GM18498 (cell line): Measurements from ENCODE around the gene SOX21.
"Not testable (repeated sequence)": the region's sequence is repeated elsewhere in the genome, so short reads cannot be mapped to it uniquely, and the experiment has no call there.

Experiments used
- ATAC-seq: cut with Tn5 transposase; IDR thresholded peaks from one replicate; pipeline ENCODE4 v1.9.1; 2021; ENCODE audit warnings: mild to moderate bottlenecking, moderate library complexity; ENCODE audit not compliant: unreplicated experiment

The SOX21 gene

DNA sequence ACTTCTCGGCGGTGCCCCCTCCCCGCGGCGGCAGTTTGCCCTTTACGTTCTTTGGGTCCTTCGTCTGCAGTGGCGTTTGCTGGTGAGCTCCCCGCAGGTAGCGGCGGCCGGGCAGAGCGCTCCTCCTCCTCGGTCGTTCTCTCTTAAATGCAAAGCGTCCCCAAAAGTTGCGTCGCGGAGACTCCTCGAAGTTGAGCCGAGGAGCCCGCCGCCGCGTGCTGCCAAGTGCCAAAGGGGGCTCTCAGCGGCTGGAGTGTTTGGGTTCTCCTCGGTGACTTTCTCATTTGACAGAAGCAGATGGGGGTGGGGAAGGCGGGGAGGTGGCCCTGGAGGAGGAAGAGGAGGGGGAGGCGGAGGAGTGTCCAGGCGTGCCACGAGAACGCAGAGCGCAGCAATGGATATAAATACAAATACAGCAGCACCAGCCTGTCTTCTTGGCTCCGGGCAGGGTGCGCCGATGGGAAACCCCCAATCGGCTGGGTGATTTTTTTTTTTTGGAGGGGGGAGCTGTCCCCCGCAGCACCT lies at the start of gene SOX21:
TSS of gene SOX21 (minus strand) at position 259 of the 525 bp plus-strand sequence. CDS start 496 bp downstream, outside the sequence.
- ATAC-seq: no peak

DNA sequence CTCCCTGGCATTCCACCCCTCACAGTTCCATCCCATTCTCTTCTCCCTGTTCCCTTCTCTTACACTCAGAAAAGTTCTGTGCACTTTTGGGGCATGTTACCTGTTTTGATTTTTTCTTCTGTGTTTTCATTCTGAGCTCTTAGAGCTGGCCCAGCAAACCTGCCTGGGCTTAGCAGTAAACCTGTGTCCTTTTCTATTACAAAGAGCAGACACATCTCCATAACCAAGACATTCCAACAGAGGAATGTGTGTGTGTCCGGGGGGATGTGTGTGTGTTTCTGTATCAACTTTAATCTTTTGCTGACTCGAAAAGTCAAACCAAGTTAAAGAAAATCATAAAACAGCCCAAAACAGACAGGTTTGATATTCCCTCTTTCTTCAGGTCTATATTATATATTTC lies 49.1 kb upstream of the SOX21 start:
- ATAC-seq: no peak

DNA sequence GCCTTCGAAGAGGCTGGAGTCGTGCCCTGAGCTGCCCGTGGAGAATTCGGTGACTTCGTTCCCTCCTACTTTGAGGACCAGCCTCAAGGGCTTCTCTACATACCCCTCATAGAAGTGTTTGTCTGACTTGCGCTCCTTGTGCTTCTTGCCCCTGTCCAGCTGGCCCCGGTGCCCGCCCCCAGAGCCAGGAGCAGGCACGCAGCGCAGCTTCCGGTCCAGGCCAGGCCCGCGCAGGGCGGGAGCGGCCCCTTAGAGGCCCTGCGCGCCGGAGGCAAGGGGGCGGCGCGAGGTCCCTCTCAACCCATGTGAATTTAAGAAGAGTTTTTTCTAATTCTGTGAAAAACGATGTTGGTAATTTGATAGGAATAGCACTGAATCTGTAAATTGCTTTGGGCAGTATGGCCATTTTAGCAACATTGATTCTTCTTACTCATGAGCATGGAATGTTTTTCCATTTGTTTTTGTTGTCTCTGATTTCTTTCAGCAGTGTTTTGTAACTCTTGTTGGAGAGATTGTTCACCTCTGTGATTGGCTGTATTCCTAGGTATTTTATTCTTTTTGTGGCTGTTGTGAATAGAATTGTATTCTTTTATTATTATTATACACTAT lies 46.9 kb upstream of the SOX21 start:
- no peak for ATAC-seq

DNA sequence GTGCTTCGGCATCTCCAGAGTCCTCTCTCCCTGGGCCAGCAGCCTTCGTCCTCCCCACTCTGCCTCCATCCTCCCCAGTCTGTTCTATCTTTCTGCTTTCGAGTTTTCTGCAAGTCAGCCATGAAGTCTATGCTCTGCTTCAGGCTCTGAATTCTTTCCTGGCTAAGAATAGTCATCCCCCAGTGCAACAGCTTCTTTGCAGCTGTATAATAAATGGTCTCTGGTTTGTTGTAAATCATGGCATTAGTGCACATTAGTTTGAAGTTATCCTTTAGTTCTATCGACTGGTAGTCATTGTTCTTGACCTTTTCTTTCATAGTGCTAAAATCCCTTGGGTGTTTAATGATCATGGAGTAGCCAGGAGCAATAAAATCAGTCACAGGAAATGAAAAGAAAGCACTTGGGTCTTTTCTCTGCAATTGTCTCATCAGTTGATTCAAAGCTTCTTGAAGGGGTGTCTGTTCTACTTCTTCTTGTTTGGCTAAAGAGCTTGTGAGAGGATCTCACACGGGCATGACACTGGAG lies 46.2 kb upstream of the SOX21 start:
- no peak for ATAC-seq

DNA sequence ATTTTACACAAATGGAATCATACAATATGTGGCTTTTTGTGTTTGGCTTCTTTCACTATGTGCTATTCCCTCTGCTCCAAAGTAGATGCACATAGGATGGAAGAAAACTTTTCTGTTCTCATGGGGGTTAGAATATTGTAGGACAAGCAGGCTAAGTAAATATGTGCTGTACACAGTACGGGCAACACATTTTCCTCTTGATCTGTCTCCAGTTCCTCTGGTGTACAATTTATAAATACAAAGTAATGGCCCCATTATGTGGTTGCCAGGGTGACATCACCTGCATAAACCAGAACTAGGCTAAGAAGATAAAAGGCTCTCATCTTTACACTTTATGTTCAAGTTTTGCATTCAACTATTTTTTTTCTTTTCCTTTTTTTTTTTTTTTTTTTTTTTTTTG lies 41.0 kb upstream of the SOX21 start:
- ATAC-seq: no peak

DNA sequence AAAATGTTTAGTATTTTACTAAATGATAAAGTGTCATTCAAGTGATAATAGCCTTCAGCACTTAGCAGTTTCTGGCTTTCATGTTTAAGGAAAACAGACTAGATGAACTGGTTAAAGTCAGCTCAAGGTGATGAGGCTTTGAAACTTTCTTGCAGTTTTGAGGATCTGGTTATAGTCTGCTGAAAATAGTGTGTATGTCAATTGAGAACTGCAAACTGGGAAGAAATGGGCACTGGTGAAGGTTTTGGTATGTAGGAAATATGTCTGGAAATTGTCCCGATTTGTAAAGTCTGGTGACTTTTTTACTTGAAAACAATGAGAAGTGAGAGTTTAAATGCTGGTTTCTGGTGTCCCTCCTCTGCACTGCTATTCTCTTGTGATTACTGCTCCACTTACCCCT lies 36.8 kb upstream of the SOX21 start:
- no peak for ATAC-seq

DNA sequence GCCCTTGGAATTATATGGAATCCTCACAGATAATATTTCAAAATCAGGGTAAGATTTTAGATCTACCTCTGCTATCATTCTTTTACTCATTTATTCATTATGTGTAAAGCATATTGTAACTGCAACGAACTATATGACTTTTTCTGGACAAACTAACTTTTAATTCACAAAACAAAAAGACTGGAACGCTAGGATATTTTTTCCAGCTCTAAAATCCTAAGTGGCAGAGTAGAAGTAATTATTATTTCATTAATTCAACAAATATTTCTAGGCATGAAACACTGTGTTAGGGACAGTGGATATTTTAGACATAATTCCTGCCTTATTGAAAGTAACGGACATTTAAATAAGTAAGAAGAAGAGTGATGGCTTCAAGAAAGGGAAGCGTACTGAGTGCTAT lies 26.9 kb upstream of the SOX21 start:
- no peak for ATAC-seq

DNA sequence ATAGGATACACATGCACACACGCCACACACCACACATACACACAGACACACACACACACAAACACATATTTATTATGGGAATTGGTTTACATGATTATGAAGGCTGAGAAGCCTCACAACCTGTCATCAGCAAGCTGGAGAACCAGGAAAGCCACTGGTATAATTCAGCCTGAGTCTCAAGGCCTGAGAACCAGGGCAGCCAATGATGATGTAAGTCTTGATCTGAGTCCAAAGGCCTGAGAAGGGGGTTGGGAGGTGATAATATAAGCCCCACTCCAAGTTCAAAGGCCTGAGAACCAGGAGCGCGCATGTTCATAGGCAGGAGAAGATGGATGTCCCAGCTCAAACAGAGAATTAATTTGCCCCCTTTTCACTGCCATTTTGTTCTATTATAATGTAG lies 18.7 kb upstream of the SOX21 start:
- no peak for ATAC-seq

DNA sequence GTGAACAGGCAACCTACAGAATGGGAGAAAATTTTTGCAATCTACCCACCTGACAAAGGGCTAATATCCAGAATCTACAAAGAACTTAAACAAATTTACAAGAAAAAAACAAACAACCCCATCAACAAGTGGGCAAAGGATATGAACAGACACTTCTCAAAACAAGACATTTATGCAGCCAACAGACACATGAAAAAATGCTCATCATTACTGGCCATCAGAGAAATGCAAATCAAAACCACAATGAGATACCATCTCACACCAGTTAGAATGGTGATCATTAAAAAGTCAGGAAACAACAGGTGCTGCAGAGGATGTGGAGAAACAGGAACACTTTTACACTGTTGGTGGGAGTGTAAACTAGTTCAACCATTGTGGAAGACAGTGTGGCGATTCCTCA lies 17.6 kb upstream of the SOX21 start:
- ATAC-seq: not testable (repeated sequence)

DNA sequence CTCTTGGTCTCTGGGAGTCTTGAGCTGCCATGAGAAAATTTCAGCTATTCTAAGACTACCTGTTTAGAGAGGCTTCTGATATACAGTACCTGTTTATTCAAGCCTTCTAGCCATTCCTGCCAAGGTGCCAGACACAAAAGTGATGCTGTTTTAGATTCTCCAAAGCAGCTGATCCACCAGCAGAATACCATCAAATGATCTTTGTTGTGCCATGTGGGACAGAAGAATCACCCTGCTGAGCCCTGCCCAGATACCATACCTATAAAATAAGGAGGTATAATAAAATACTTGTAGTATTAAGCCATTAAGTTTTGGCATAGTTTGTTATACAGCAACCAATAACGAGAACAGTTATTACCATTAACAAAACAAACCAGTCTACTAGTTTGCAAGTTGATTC lies 14.1 kb upstream of the SOX21 start:
- no peak for ATAC-seq

DNA sequence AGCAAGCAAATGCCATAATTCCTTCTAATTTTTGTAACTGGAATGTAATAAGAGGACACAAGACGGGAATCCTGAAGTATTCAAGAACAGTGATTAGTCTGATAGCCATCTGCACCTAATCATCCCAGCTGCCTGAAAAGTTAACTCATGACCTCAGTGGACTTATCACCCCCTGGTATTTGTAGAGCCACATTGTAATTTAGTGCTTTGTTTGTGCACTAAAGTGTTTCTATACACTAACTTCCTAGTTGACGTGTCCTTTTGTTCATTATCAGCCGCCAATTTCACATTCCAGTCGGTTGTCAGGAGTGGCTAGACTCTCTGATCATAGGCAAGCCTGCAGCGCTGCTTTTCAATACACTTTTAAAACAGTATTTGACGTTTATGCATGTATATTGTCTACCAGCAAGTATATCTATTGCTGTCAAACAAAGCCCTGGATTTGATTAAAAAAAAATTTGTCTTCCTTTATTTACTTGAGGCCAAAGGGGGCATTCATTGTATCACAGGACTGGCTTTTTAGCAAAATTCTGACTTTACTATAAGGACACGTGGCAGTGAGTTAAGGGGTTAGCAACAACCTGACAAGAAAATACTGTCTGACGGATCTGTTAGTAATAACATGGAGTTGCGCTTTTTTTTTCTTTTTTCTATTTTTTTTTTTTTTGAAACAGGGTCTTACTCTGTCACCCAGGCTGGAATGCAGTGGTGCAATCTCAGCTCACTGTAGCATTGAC lies 10.4 kb upstream of the SOX21 start:
- no peak for ATAC-seq

DNA sequence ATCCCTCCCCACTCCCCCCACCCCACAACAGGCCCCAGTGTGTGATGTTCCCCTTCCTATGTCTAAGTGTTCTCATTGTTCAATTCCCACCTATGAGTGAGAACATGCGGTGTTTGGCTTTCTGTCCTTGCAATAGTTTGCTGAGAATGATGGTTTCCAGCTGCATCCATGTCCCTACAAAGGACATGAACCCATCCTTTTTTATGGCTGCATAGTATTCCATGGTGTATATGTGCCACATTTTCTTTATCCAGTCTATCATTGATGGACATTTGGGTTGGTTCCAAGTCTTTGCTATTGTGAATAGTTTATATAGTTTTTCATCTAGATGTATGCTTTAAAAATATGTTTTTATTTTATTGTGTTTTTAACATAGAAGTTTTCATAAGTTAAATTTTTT lies 6.4 kb upstream of the SOX21 start:
- not testable (repeated sequence) for ATAC-seq

DNA sequence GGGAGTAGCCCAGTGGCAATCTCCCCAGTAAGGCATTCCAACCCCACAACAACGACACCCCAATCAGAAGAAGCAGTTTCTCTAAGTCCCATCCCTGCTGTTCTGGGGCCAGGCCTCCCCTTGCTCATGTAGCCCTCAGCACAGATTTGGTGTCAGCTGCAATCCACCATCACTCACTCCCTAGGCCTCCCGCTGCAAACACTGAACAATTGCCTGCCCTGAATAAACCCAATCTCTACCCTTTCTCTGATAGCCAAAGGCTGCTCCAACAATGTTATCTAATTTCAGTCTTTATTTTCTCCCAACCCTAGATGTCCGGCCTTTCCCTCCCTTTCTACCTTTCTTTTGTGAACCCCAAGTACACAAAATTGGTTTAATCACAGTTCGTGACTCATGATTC lies 5.6 kb upstream of the SOX21 start:
- ATAC-seq: no peak

DNA sequence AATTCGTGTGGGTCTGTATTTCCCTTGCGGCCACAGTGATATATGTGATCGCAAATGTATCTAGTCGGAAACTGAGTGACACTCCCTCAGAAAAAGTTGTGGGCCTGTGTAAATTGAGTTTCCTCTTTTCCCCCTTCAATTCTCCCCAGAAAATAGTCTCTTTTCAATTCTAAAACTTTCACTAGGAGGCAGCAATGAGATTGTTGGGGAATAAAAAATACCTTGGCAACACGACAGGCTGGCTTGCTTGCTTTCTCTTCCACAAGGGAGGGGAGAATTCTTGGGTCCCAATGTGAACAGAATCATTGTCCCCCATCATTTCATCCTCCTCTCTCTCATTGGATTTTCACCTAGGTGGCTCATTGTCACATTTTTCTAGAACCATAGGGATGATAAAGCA lies 3.7 kb upstream of the SOX21 start:
- ATAC-seq: no peak

DNA sequence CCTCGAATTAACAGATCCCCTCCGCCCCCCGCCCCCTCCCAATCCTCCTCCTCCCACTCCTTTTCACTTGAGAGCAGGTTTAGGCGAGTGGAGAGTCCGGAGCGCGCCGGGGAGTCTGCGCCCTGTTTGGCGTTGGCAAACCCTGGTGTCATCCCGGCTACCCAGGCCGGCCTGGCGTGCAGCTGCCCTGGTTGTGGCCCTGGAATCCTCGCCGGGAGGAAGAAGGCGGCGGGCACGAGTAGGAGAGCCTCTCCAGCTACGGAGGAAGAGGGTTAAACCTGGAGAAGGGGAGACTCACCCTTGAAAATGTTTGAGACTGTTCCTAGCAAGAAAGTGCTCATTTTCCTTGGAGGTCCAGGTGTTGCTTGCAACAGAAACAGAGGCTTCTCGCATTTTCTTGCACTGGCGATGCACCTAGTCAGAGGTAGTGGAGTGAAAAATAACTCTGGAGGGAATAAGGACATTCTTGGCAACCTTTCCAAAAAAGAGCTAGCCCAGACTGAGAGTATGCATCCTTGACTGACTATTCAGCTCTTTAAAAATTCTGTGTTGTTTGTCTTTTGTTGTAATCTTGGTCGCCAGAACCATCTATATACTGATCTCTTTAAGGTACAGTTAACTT lies 1.3 kb upstream of the SOX21 start:
- ATAC-seq: no peak

DNA sequence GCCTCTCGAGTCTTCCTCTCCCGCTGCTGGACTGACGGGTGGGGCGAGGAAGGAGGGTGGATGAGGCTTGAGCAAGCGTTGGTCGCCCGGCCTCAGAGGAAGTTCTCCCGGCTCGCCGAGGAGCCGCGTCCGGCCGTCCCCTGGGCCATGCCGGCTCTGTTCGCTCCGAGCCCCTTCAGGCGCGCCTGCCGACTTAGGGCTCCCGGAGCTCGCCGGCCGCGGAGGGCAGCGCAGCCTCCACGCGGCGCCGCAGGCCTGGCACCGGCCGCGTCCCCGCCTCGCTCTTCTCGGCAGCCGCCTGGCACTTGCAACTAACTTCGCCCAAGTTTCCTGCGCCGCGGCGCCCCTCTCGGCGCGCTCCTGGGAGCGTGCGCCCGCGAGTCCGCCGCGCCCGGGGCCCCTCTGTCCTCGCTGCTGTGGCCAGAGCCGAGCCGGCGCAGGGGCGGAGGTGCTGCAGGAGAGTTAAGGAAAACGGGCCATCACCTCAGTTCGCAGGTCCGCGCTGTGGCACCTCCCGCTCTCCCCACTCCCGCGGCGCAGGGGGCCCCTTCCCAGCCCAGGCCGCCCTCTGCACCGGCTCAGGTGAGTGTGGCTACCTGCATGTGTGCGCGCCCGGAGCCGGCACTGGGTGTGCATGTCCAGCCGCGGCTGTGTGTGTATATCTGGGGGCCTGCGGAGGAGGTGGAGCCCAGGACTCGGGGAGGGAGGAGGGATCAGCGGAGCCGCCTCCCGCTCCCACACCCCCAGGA lies 641 bp upstream of the SOX21 start:
- ATAC-seq: no peak

DNA sequence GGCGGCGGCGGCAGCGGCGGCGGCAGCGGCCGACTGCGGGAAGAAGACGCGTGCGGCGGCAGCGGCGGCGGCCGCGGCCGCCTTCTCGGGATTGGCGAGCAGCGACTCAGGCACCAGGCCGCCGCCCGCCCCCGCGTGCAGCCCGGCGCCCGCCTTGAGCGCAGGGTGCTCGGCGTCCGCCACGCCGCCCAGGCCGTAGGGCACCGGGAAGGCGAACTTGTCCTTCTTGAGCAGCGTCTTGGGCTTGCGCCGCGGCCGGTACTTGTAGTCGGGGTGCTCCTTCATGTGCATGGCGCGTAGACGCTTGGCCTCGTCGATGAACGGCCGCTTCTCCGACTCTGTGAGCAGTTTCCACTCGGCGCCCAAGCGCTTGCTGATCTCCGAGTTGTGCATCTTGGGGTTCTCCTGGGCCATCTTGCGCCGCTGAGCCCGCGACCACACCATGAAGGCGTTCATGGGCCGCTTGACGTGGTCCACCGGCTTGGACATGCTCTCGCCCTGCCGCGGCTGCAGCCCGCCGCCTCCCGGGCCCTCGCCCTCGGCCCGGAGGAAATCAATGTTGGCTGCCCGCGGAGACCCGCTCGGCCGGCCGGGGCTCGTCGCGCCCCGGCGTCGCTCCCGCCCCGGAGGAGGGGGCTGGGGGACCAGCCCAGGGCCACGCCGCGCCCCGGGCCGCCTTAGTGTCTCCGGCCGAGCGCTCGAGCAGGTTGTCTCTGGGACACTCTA lies 621 bp downstream of the SOX21 start:
- peak; percentile 29 for ATAC-seq

DNA sequence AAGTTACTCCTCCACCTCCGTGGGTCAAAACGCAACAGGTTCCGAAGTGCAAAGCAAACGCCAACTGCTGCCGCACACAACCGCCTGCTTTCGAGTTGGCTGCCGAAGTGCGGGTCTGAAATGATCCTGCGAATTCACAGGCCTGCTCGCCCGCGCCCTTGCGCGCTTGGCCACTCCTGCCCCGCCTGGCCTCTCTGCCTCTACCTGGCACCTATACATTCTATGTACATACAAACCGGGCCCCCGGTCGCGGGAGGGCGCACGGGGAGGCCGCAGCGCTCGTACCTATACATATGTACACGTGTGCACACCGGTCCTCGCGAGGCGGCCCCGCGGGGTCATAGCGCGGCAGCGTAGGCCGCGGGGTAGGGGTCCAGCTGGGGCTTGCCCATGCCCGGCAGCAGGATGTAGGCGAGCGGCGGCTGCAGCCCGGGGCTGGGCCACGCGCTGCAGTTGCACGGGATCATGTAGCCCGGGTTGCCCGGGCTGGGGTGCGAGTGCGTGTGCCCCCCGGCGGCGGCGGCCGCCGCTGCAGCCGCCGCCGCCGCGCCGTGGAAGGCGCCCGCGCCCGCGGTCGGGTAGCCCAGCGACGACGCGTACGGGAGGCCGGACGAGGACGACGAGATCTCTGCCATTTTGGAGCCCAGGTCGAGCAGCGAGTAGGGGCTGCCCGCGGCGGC lies 1.3 kb downstream of the SOX21 start:
- peak; percentile 63 for ATAC-seq

DNA sequence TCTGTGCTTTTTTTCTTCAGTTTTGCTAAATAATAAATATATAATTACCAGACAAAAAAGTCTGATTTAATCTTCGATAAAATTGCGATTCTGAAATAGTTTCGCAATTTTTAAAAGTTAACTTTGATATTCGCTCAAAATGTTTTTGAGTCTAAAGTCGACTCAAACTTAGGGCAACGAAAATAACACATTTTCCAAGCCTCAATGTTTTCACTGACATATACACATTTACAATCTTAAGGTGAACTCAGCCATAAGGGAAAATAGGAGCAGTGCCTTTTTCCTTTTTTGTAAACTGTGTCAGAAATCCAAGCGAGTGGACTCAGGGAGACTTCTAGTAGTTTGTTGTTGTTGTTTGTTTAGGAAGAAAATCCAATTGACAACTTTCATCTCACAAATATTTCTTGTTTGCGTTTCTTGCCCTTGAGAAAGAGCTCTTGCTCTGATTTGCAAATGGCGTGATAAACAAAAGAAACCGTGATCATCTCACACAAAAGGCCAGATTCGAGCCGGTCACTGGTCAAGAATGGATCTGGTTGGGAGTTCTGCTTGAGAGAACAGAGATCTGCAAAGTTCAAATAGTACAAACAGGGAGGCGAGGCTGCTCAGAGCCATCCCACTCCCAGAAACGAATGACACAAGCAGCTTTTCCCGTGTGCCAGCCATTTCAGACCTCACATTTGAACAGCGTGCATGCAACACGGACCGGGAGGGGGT lies 2.1 kb downstream of the SOX21 start:
- no peak for ATAC-seq
